ENCODE results near the gene SPI1. TPM values are rescaled to one million over a fixed set of nuclear protein-coding genes. Genes with fewer than 3 reads are reported as not detected.

The SPI1 gene
- total RNA-seq, 1 donor from 2014 or later = not detected

GRCh38 chr11:47347137-47347536, 31.2 kb downstream of the SPI1 start:
- no peaks in the 10 kb centered on the region for H3K9me3 ChIP-seq (ENCODE audit: insufficient read depth, low read depth, low read length)
- H3K4me1 ChIP-seq (ENCODE audit: insufficient read depth, low read length) = no peaks in the 10 kb centered on the region
- no peak overlapping the region for H3K4me3 Mint-ChIP-seq (ENCODE audit: unreplicated experiment)
- no peaks in the 10 kb centered on the region for H3K36me3 ChIP-seq (ENCODE audit: insufficient read depth, low read length)
- H3K27me3 Mint-ChIP-seq (ENCODE audit: low read depth, unreplicated experiment) = peaks cover 22% of the 10 kb centered on the region
- H2AFZ ChIP-seq (ENCODE audit: low read depth, low read length) = no peak overlapping the region
- H3K4me1 Mint-ChIP-seq (ENCODE audit: low read depth, unreplicated experiment) = no peaks in the 10 kb centered on the region
- no peak overlapping the region for H3K4me2 ChIP-seq (ENCODE audit: low read length)
- no peaks in the 10 kb centered on the region for H3K9me3 Mint-ChIP-seq (ENCODE audit: unreplicated experiment)
- no peak overlapping the region for H3K27ac ChIP-seq (ENCODE audit: low read depth, low read length)
- no peak overlapping the region for H3K4me3 ChIP-seq (ENCODE audit: insufficient read depth, low read depth, low read length)
- no peaks in the 10 kb centered on the region for H3K79me2 ChIP-seq (ENCODE audit: insufficient read depth, low read length)
- no peak for TF ChIP-seq EZH2 (IDR thresholded peaks at IDR 0.05; ENCODE audit: insufficient read depth, low read length)
- TF ChIP-seq, protein P1, sequence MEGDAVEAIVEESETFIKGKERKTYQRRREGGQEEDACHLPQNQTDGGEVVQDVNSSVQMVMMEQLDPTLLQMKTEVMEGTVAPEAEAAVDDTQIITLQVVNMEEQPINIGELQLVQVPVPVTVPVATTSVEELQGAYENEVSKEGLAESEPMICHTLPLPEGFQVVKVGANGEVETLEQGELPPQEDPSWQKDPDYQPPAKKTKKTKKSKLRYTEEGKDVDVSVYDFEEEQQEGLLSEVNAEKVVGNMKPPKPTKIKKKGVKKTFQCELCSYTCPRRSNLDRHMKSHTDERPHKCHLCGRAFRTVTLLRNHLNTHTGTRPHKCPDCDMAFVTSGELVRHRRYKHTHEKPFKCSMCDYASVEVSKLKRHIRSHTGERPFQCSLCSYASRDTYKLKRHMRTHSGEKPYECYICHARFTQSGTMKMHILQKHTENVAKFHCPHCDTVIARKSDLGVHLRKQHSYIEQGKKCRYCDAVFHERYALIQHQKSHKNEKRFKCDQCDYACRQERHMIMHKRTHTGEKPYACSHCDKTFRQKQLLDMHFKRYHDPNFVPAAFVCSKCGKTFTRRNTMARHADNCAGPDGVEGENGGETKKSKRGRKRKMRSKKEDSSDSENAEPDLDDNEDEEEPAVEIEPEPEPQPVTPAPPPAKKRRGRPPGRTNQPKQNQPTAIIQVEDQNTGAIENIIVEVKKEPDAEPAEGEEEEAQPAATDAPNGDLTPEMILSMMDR (IDR thresholded peaks at IDR 0.05; ENCODE audit: insufficient read depth, low read depth, low read length) = no peak
- DNase-seq (ENCODE audit: low read depth) = no peak
- H3K27ac Mint-ChIP-seq (ENCODE audit: unreplicated experiment) = no peak overlapping the region
- FAIRE-seq = no peak
- H3K9ac ChIP-seq (ENCODE audit: low read length) = no peak overlapping the region
- peaks cover 1% of the 10 kb centered on the region for H3K36me3 Mint-ChIP-seq (ENCODE audit: low read depth, unreplicated experiment)
- no peaks in the 10 kb centered on the region for H4K20me1 ChIP-seq (ENCODE audit: insufficient read depth, low read length)
- peaks cover 9% of the 10 kb centered on the region for H3K27me3 ChIP-seq (ENCODE audit: insufficient read depth, low read length)

DNA sequence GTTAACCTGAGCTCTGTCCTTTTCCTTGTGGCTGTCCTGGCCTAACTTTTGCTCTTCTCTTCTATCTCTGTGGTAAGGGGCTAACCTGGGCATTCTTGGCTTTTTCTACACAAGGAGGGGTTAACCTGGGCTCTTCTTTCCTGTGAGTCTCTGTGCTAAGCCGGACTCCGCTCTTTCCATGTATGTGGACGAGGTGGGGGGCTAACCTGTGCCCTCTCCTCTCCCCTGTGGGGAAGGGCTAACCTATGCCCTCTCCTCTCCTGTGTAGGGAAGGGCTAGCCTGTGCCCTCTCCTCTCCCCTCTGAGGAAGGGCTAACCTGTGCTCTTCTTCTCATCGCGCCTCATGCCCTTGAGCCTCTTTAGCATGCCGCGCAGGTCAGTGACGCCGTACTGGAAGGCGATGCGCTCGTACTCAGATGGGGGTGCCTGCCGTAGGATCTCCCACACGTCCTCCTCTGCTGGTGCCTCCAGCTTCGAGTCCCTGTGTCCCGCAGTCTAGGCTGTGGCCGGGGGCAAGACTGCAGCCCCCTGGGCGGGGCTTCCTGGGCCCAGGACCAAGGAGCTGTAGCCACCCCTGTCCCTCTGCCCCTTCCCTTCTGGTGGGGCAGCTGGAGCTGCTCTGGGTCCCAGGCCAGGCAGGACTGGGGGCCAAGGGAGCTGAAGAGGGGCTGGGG, 32.3 kb downstream of the SPI1 start:
- Mint-ChIP-seq H3K9me3 (ENCODE audit: unreplicated experiment) (no peaks in the 10 kb centered on the region), H3K4me1 (ENCODE audit: low read depth, unreplicated experiment) (no peaks in the 10 kb centered on the region), H3K27ac (ENCODE audit: unreplicated experiment) (no peak overlapping the region), H3K36me3 (ENCODE audit: low read depth, unreplicated experiment) (peaks cover 1% of the 10 kb centered on the region), H3K4me3 (ENCODE audit: unreplicated experiment) (no peak overlapping the region), H3K27me3 (ENCODE audit: low read depth, unreplicated experiment) (peaks cover 26% of the 10 kb centered on the region)
- DNase-seq (ENCODE audit: low read depth) (no peak), FAIRE-seq (no peak)
- H3K9me3 ChIP-seq (ENCODE audit: insufficient read depth, low read depth, low read length) = no peaks in the 10 kb centered on the region
- H3K27me3 ChIP-seq (ENCODE audit: insufficient read depth, low read length) = peaks cover 9% of the 10 kb centered on the region
- H4K20me1 ChIP-seq (ENCODE audit: insufficient read depth, low read length) = no peaks in the 10 kb centered on the region
- no peak overlapping the region for H3K4me3 ChIP-seq (ENCODE audit: insufficient read depth, low read depth, low read length)
- no peaks in the 10 kb centered on the region for H3K79me2 ChIP-seq (ENCODE audit: insufficient read depth, low read length)
- H3K4me2 ChIP-seq (ENCODE audit: low read length) = no peak overlapping the region
- H2AFZ ChIP-seq (ENCODE audit: low read depth, low read length) = no peak overlapping the region
- no peak overlapping the region for H3K9ac ChIP-seq (ENCODE audit: low read length)
- H3K27ac ChIP-seq (ENCODE audit: low read depth, low read length) = no peak overlapping the region
- H3K36me3 ChIP-seq (ENCODE audit: insufficient read depth, low read length) = no peaks in the 10 kb centered on the region
- no peaks in the 10 kb centered on the region for H3K4me1 ChIP-seq (ENCODE audit: insufficient read depth, low read length)
- TF ChIP-seq EZH2 (IDR thresholded peaks at IDR 0.05; ENCODE audit: insufficient read depth, low read length) = no peak
- TF ChIP-seq, protein P1 (IDR thresholded peaks at IDR 0.05; ENCODE audit: insufficient read depth, low read depth, low read length) = no peak

GRCh38 chr11:47342854-47343253, 35.5 kb downstream of the SPI1 start:
- H3K27ac ChIP-seq (ENCODE audit: low read depth, low read length) = no peak overlapping the region
- no peak overlapping the region for H3K4me2 ChIP-seq (ENCODE audit: low read length)
- no peaks in the 10 kb centered on the region for H3K4me1 Mint-ChIP-seq (ENCODE audit: low read depth, unreplicated experiment)
- DNase-seq (ENCODE audit: low read depth) (no peak), FAIRE-seq (no peak)
- H3K36me3 ChIP-seq (ENCODE audit: insufficient read depth, low read length) = no peaks in the 10 kb centered on the region
- H3K9me3 Mint-ChIP-seq (ENCODE audit: unreplicated experiment) = no peaks in the 10 kb centered on the region
- no peaks in the 10 kb centered on the region for H4K20me1 ChIP-seq (ENCODE audit: insufficient read depth, low read length)
- TF ChIP-seq, protein P1 (IDR thresholded peaks at IDR 0.05; ENCODE audit: insufficient read depth, low read depth, low read length) = no peak
- TF ChIP-seq EZH2 (IDR thresholded peaks at IDR 0.05; ENCODE audit: insufficient read depth, low read length) = no peak
- H3K79me2 ChIP-seq (ENCODE audit: insufficient read depth, low read length) = no peaks in the 10 kb centered on the region
- no peak overlapping the region for H3K9ac ChIP-seq (ENCODE audit: low read length)
- no peak overlapping the region for H3K4me3 Mint-ChIP-seq (ENCODE audit: unreplicated experiment)
- no peaks in the 10 kb centered on the region for H3K36me3 Mint-ChIP-seq (ENCODE audit: low read depth, unreplicated experiment)
- no peaks in the 10 kb centered on the region for H3K9me3 ChIP-seq (ENCODE audit: insufficient read depth, low read depth, low read length)
- no peak overlapping the region for H2AFZ ChIP-seq (ENCODE audit: low read depth, low read length)
- no peaks in the 10 kb centered on the region for H3K4me1 ChIP-seq (ENCODE audit: insufficient read depth, low read length)
- peaks cover 29% of the 10 kb centered on the region for H3K27me3 Mint-ChIP-seq (ENCODE audit: low read depth, unreplicated experiment)
- H3K27me3 ChIP-seq (ENCODE audit: insufficient read depth, low read length) = peaks cover 9% of the 10 kb centered on the region
- H3K4me3 ChIP-seq (ENCODE audit: insufficient read depth, low read depth, low read length) = no peak overlapping the region
- no peak overlapping the region for H3K27ac Mint-ChIP-seq (ENCODE audit: unreplicated experiment)

Data from astrocyte (in vitro differentiated cells and primary cell).